WTC11 (cell line): ENCODE data around the gene CRIP2. TPM values are rescaled to one million over a fixed set of nuclear protein-coding genes. Genes with fewer than 3 reads are reported as not detected.

ENCODE experiments used
- ATAC-seq: fragments of 200-7000 bp; cut with Tn5 transposase; 2 replicates; pipeline ENCODE4 v1.10.0; 2021; ENCODE audit warnings: mild to moderate bottlenecking, moderate library complexity
- CTCF ChIA-PET: fragments of 300-600 bp; sonication (Branson Sonifier 250); formaldehyde crosslinking; loops from one replicate; lab custom pipeline; 2021; ENCODE audit warnings: antibody characterized with exemption; lab: Charles Lee
- POLR2A ChIA-PET: fragments of 350-600 bp; sonication (Branson Sonifier 250); formaldehyde crosslinking; loops from one replicate; lab custom pipeline; 2021; ENCODE audit warnings: antibody characterized with exemption; lab: Charles Lee
- DNase-seq: peaks from one replicate; pipeline ENCODE4 v3.0.0; 2021; ENCODE audit warnings: low spot score
- H3K27ac Mint-ChIP-seq: 2 replicates; pipeline ENCODE4 v1.8.0; 2021; ENCODE audit warnings: mixed read lengths
- H3K27me3 Mint-ChIP-seq: 2 replicates; pipeline ENCODE4 v1.8.0; 2021; ENCODE audit warnings: low read depth, mild to moderate bottlenecking, moderate library complexity, mixed read lengths
- H3K36me3 Mint-ChIP-seq: 2 replicates; pipeline ENCODE4 v1.8.0; 2021; ENCODE audit warnings: mixed read lengths
- H3K4me1 Mint-ChIP-seq: 2 replicates; pipeline ENCODE4 v1.8.0; 2022; ENCODE audit warnings: mixed read lengths
- H3K4me3 Mint-ChIP-seq: 2 replicates; pipeline ENCODE4 v1.8.0; 2021; ENCODE audit warnings: mild to moderate bottlenecking, moderate library complexity, mixed read lengths
- H3K9me3 Mint-ChIP-seq: 2 replicates; pipeline ENCODE4 v1.8.0; 2021; ENCODE audit warnings: mixed read lengths
- ATF1 ChIP-seq: sonication (generic); formaldehyde crosslinking; IDR thresholded peaks from 2 replicates; pipeline ENCODE4 v1.8.1; 2023; ENCODE audit warnings: mild to moderate bottlenecking, moderate library complexity, missing genetic modification reagents
- ATF3 ChIP-seq: sonication (generic); formaldehyde crosslinking; conservative IDR thresholded peaks from 2 replicates; pipeline ENCODE4 v1.8.1; 2022; ENCODE audit warnings: mild to moderate bottlenecking, missing genetic modification reagents
- FOXK1 ChIP-seq: sonication (generic); formaldehyde crosslinking; IDR thresholded peaks from 2 replicates; pipeline ENCODE4 v1.8.0; 2022; ENCODE audit warnings: mild to moderate bottlenecking, moderate library complexity, missing genetic modification reagents
- FOXP4 ChIP-seq: sonication (generic); formaldehyde crosslinking; IDR thresholded peaks from 2 replicates; pipeline ENCODE4 v1.8.0; 2022; ENCODE audit warnings: mild to moderate bottlenecking, missing genetic modification reagents
- GABPB1 ChIP-seq: sonication (generic); formaldehyde crosslinking; IDR thresholded peaks from 2 replicates; pipeline ENCODE4 v1.8.1; 2023; ENCODE audit warnings: mild to moderate bottlenecking, missing genetic modification reagents
- GRHL2 ChIP-seq: fragments of 250-450 bp; sonication (Bioruptor Pico); IDR thresholded peaks from 2 replicates; pipeline ENCODE4 v1.8.0; 2022; ENCODE audit warnings: mild to moderate bottlenecking, moderate library complexity; ENCODE audit not compliant: insufficient replicate concordance, severe bottlenecking
- GTF2I ChIP-seq: fragments of 250-450 bp; sonication (Bioruptor Pico); conservative IDR thresholded peaks from 2 replicates; pipeline ENCODE4 v1.4.0; 2021; ENCODE audit warnings: mild to moderate bottlenecking
- IRF2 ChIP-seq: sonication (generic); formaldehyde crosslinking; IDR thresholded peaks from 2 replicates; pipeline ENCODE4 v1.8.0; 2022; ENCODE audit warnings: low read depth, missing genetic modification reagents, borderline replicate concordance
- MAX ChIP-seq: sonication (generic); formaldehyde crosslinking; IDR thresholded peaks from 2 replicates; pipeline ENCODE4 v1.8.0; 2022; ENCODE audit warnings: mild to moderate bottlenecking, missing genetic modification reagents
- MLX ChIP-seq: sonication (generic); formaldehyde crosslinking; IDR thresholded peaks from 2 replicates; pipeline ENCODE4 v1.8.1; 2023; ENCODE audit warnings: mild to moderate bottlenecking, missing genetic modification reagents, moderate library complexity
- OVOL2 ChIP-seq: fragments of 250-450 bp; sonication (Bioruptor Pico); IDR thresholded peaks from 2 replicates; pipeline ENCODE4 v1.9.0; 2021; ENCODE audit warnings: mild to moderate bottlenecking, borderline replicate concordance
- ZNF232 ChIP-seq: sonication (generic); formaldehyde crosslinking; IDR thresholded peaks from 2 replicates; pipeline ENCODE4 v1.8.0; 2022; ENCODE audit warnings: mild to moderate bottlenecking, missing genetic modification reagents
- total RNA-seq: library from RNA; stranded (reverse); gene quantifications from 3 replicates; pipeline ENCODE4 v1.2.3, GENCODE V29; 2021
- TF ChIP-seq, protein P1 (sequence below): fragments of 250-450 bp; sonication (Bioruptor Pico); IDR thresholded peaks from 2 replicates; pipeline ENCODE4 v1.9.0; 2021; ENCODE audit warnings: mild to moderate bottlenecking, borderline replicate concordance
- TF ChIP-seq, protein P2 (sequence below): fragments of 250-450 bp; sonication (Bioruptor Pico); conservative IDR thresholded peaks from 2 replicates; pipeline ENCODE4 v1.9.0; 2021; ENCODE audit warnings: mild to moderate bottlenecking
- TF ChIP-seq, protein P3 (sequence below): sonication (generic); formaldehyde crosslinking; IDR thresholded peaks from 2 replicates; pipeline ENCODE4 v1.8.1; 2023; ENCODE audit warnings: mild to moderate bottlenecking, missing genetic modification reagents

The CRIP2 gene
- total RNA-seq, 1 experiment from 2014 or later: 5.4 TPM

DNA sequence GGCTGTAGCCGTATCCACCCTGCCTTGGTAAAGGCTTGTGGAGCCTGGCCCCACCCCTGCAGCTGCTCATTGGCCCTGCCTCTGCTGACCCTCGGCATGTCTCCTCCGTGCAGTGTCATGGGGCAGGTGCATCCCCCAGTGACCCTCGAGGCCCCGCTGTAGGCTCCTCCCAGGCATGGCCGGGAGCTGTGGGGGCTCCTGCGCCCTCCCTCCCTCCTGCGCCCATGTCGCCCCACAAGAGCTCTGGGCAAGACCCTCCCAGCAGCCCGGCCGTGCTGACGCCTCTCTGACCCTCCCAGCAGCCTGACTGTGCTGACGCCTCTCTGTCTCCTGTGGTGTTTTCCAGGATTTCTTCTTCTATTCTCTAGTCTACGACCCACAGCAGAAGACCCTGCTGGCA is 20.8 kb upstream of the CRIP2 start:
- DNase-seq (no peak), ATAC-seq (no peak)
- H3K27me3 Mint-ChIP-seq: no peaks in the 10 kb centered on the region
- POLR2A ChIA-PET: no interaction called here
- H3K27ac Mint-ChIP-seq: no peak overlapping the region
- H3K4me1 Mint-ChIP-seq: no peaks in the 10 kb centered on the region
- H3K9me3 Mint-ChIP-seq: no peaks in the 10 kb centered on the region
- peaks cover 33% of the 10 kb centered on the region for H3K36me3 Mint-ChIP-seq
- TF ChIP-seq GRHL2 (no peak), GABPB1 (CRISPR knock-in tag) (no peak), IRF2 (CRISPR knock-in tag) (no peak), MAX (CRISPR knock-in tag) (no peak), OVOL2 (CRISPR knock-in tag) (no peak), MLX (CRISPR knock-in tag) (no peak), GTF2I (no peak), FOXK1 (no peak), ZNF232 (no peak), FOXP4 (no peak), ATF1 (CRISPR knock-in tag) (no peak), ATF3 (CRISPR knock-in tag) (no peak)
- TF ChIP-seq, protein P1, sequence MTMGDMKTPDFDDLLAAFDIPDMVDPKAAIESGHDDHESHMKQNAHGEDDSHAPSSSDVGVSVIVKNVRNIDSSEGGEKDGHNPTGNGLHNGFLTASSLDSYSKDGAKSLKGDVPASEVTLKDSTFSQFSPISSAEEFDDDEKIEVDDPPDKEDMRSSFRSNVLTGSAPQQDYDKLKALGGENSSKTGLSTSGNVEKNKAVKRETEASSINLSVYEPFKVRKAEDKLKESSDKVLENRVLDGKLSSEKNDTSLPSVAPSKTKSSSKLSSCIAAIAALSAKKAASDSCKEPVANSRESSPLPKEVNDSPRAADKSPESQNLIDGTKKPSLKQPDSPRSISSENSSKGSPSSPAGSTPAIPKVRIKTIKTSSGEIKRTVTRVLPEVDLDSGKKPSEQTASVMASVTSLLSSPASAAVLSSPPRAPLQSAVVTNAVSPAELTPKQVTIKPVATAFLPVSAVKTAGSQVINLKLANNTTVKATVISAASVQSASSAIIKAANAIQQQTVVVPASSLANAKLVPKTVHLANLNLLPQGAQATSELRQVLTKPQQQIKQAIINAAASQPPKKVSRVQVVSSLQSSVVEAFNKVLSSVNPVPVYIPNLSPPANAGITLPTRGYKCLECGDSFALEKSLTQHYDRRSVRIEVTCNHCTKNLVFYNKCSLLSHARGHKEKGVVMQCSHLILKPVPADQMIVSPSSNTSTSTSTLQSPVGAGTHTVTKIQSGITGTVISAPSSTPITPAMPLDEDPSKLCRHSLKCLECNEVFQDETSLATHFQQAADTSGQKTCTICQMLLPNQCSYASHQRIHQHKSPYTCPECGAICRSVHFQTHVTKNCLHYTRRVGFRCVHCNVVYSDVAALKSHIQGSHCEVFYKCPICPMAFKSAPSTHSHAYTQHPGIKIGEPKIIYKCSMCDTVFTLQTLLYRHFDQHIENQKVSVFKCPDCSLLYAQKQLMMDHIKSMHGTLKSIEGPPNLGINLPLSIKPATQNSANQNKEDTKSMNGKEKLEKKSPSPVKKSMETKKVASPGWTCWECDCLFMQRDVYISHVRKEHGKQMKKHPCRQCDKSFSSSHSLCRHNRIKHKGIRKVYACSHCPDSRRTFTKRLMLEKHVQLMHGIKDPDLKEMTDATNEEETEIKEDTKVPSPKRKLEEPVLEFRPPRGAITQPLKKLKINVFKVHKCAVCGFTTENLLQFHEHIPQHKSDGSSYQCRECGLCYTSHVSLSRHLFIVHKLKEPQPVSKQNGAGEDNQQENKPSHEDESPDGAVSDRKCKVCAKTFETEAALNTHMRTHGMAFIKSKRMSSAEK (CRISPR knock-in tag): no peak
- TF ChIP-seq, protein P2, sequence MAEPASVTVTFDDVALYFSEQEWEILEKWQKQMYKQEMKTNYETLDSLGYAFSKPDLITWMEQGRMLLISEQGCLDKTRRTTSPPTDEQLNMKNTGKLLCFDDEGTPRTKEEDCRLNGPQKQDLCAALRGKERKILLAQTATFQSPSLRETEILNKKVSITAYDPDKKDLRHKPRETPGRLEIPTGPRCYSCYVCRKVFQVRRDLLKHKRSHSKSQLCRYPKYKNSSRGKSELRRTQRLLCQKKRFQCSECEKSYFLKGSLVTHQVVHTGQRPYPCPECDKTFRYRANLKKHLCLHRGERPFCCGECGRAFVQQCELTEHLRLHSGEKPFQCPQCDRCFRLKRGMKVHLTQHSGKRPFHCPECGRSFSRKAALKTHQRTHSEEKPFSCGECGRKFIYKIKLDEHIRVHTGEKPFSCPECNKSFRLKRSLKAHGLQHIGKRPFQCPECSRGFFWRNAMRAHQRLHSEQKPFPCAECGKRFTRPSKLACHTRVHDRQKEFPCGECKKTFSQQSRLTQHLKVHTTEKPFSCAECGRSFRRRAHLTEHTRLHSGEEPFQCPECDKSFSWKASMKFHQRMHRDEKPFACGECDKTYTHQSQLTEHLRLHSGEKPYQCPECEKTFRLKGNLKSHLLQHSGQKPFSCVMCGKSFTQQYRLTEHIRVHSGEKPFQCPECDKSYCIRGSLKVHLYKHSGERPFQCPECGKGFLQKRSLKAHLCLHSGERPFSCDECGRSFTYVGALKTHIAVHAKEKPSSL: no peak
- TF ChIP-seq, protein P3, sequence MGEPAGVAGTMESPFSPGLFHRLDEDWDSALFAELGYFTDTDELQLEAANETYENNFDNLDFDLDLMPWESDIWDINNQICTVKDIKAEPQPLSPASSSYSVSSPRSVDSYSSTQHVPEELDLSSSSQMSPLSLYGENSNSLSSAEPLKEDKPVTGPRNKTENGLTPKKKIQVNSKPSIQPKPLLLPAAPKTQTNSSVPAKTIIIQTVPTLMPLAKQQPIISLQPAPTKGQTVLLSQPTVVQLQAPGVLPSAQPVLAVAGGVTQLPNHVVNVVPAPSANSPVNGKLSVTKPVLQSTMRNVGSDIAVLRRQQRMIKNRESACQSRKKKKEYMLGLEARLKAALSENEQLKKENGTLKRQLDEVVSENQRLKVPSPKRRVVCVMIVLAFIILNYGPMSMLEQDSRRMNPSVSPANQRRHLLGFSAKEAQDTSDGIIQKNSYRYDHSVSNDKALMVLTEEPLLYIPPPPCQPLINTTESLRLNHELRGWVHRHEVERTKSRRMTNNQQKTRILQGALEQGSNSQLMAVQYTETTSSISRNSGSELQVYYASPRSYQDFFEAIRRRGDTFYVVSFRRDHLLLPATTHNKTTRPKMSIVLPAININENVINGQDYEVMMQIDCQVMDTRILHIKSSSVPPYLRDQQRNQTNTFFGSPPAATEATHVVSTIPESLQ (CRISPR knock-in tag): no peak
- no peak overlapping the region for H3K4me3 Mint-ChIP-seq
- CTCF ChIA-PET: interaction anchor here (1.1 to 2.9 kb wide), 2 partner anchors 17 to 27 kb away, joined by 4 to 9 read pairs; no protein-coding TSS in a partner anchor
